Lung (tissue), 12 donors: ENCODE results near the gene CDH4. TPM values are rescaled to one million over a fixed set of nuclear protein-coding genes. Genes with fewer than 3 reads are reported as not detected.

ENCODE experiments used
- ATAC-seq: fragments of 200-7000 bp; cut with Tn5 transposase; one replicate; pipeline ENCODE4 v1.9.1; 2020; ENCODE audit warnings: moderate number of reproducible peaks; ENCODE audit not compliant: insufficient read depth, low FRiP score
- DNase-seq, 3 donors: peaks; one replicate each; pipeline ENCODE4 v3.0.0-alpha.2; 2013 to 2017
- H3K27ac ChIP-seq, 2 donors: one replicate each; pipeline ENCODE4 v1.5.1; 2013; ENCODE audit warnings: mild to moderate bottlenecking in 2 of 2, moderate library complexity in 2 of 2, control low read depth in 1 of 2, inconsistent platforms in 1 of 2, low read depth in 1 of 2, low read length in 1 of 2
- H3K27me3 ChIP-seq, 3 donors: one replicate each; pipeline ENCODE4 v1.5.1; 2013; ENCODE audit warnings: low read length in 2 of 3; ENCODE audit not compliant: control insufficient read depth in 3 of 3, insufficient read depth in 3 of 3
- H3K36me3 ChIP-seq, 4 donors: one replicate each; pipeline ENCODE4 v1.5.1; 2013; ENCODE audit warnings: low read length in 4 of 4, mild to moderate bottlenecking in 1 of 4, moderate library complexity in 1 of 4; ENCODE audit not compliant: control insufficient read depth in 4 of 4, insufficient read depth in 4 of 4
- H3K4me1 ChIP-seq, 5 donors: one replicate each; pipeline ENCODE4 v1.5.1; 2013; ENCODE audit warnings: low read length in 5 of 5, mild to moderate bottlenecking in 2 of 5, moderate library complexity in 1 of 5; ENCODE audit not compliant: control insufficient read depth in 5 of 5, insufficient read depth in 5 of 5
- H3K4me3 ChIP-seq: one replicate; pipeline ENCODE4 v1.5.1; 2013; ENCODE audit warnings: mild to moderate bottlenecking, control low read depth, moderate library complexity
- H3K9ac ChIP-seq, 2 donors: one replicate each; pipeline ENCODE4 v1.5.1; 2013; ENCODE audit warnings: low read length in 2 of 2, control low read depth in 1 of 2; ENCODE audit not compliant: insufficient read depth in 1 of 2
- H3K9me3 ChIP-seq, 4 donors: one replicate each; pipeline ENCODE4 v1.5.1; 2013; ENCODE audit warnings: low read length in 3 of 4, mild to moderate bottlenecking in 1 of 4, moderate library complexity in 1 of 4; ENCODE audit not compliant: control insufficient read depth in 4 of 4, insufficient read depth in 3 of 4
- CTCF ChIP-seq: IDR thresholded peaks from 2 replicates; pipeline ENCODE4 v1.5.1; 2012; ENCODE audit warnings: mild to moderate bottlenecking; ENCODE audit errors: control extremely low read depth, extremely low read depth
- WGBS, 2 donors: extraction: QIAGEN DNeasy Blood & Tissue Kit; methylation state at CpG; one replicate each; pipeline ENCODE4 v1.1.7; 2013; 5-methylcytosine and 5-hydroxymethylcytosine counted together
- polyA plus RNA-seq, 2 donors: library from polyadenylated mRNA; stranded (reverse); fragments of 200-250 nt; gene quantifications; one replicate each; pipeline ENCODE4 v1.2.1, GENCODE V29; 2013
- total RNA-seq, 2 donors: library from RNA; depleted of rRNA in 1 of 2; stranded (reverse); fragments of >200 nt in 1 of 2; gene quantifications; one replicate each; pipeline ENCODE4 v1.2.1, GENCODE V29; 2014 to 2021
- donor health status: control.
- donor health status: control.
- donor health status: Bipolar disorder and iron deficiency.
- donor health status: healthy.
- donor health status: DM: yes; HTN: yes; CAD: no.

The CDH4 gene
- total and polyA plus RNA-seq, 4 donors, result 0.10 to 2.1 (median 0.34) TPM

- no peaks in the 10 kb centered on the region for H3K9me3 ChIP-seq
- peaks cover 0 to 29% (median 12%) of the 10 kb centered on the region in 4 donors for H3K36me3 ChIP-seq
- DNase-seq, result no peak
- H3K4me1 ChIP-seq, result no peaks in the 10 kb centered on the region
- no peak for TF ChIP-seq CTCF
- no peak overlapping the region for H3K4me3 ChIP-seq
- H3K9ac ChIP-seq, result no peak overlapping the region
- 88 to 91% methylated on average over 11 of the region's 11 CpGs for WGBS, 2 donors
- ATAC-seq, result no peak
- no peaks in the 10 kb centered on the region for H3K27me3 ChIP-seq
- no peak overlapping the region for H3K27ac ChIP-seq
Observed at GRCh38 chr20:61975407-61976129, 723.5 kb downstream of the CDH4 start.

- peaks cover 0 to 31% (median 12%) of the 10 kb centered on the region in 4 donors for H3K36me3 ChIP-seq
- no peak for DNase-seq
- no peak overlapping the region for H3K4me3 ChIP-seq
- no peaks in the 10 kb centered on the region for H3K4me1 ChIP-seq
- no peak for ATAC-seq
- H3K9me3 ChIP-seq, result no peaks in the 10 kb centered on the region
- H3K27ac ChIP-seq, result no peak overlapping the region
- H3K9ac ChIP-seq, result no peak overlapping the region
- no peaks in the 10 kb centered on the region for H3K27me3 ChIP-seq
- no peak for TF ChIP-seq CTCF
- WGBS, 2 donors, result 94% methylated on average over 9 of the region's 9 CpGs
Observed at GRCh38 chr20:61976263-61976643, 724.2 kb downstream of the CDH4 start.

- no peak overlapping the region for H3K27ac ChIP-seq
- TF ChIP-seq CTCF, result no peak
- H3K4me1 ChIP-seq, result no peaks in the 10 kb centered on the region
- WGBS, 2 donors, result 97% methylated on average over 44 to 45 of the region's 45 CpGs
- no peak overlapping the region for H3K4me3 ChIP-seq
- no peaks in the 10 kb centered on the region for H3K9me3 ChIP-seq
- DNase-seq (no peak), ATAC-seq (no peak)
- peaks cover 0 to 31% (median 12%) of the 10 kb centered on the region in 4 donors for H3K36me3 ChIP-seq
- H3K27me3 ChIP-seq, result no peaks in the 10 kb centered on the region
- no peak overlapping the region for H3K9ac ChIP-seq
Observed at GRCh38 chr20:61976644-61977418, 724.8 kb downstream of the CDH4 start.
